Cardiac fibroblast (primary cell): Measurements from ENCODE around the gene CEACAM1.
A peak's percentile ranks its signal among the peaks of the same experiment; 100 is the strongest.
"Not testable (repeated sequence)": the region's sequence is repeated elsewhere in the genome, so short reads cannot be mapped to it uniquely, and the experiment has no call there.

ENCODE experiments used
- DNase-seq, 2 donors: peaks; one replicate each; pipeline versions ENCODE4 v3.0.0 to v3.0.0-alpha.2; 2010; ENCODE audit warnings: low read depth in 2 of 2
- H3K4me3 ChIP-seq, 2 donors: replicated peaks in 1 of 2; 1 replicate in 1 of 2; 2 replicates in 1 of 2; pipeline ENCODE4 v1.5.1; 2011; ENCODE audit warnings: low read depth in 2 of 2, low read length in 2 of 2, mild to moderate bottlenecking in 2 of 2, moderate library complexity in 1 of 2
- CTCF ChIP-seq: IDR thresholded peaks from one replicate; pipeline ENCODE4 v1.5.1; 2011; ENCODE audit warnings: low read depth, mild to moderate bottlenecking, low read length, inconsistent platforms

Gene CEACAM1

GRCh38 chr19:42567567-42567966, 39.3 kb upstream of the CEACAM1 start:
- no peak overlapping the region for H3K4me3 ChIP-seq
- TF ChIP-seq CTCF, result no peak
- no peak for DNase-seq

- DNase-seq, result peak; percentile 55
- TF ChIP-seq CTCF, result peak; percentile 75
- no peak overlapping the region for H3K4me3 ChIP-seq
Observed at GRCh38 chr19:42563352-42564210, 35.3 kb upstream of the CEACAM1 start.

GRCh38 chr19:42561512-42561911, 33.2 kb upstream of the CEACAM1 start:
- TF ChIP-seq CTCF, result no peak
- DNase-seq, result no peak
- no peak overlapping the region for H3K4me3 ChIP-seq

GRCh38 chr19:42560731-42561130, 32.5 kb upstream of the CEACAM1 start:
- H3K4me3 ChIP-seq, result no peak overlapping the region
- TF ChIP-seq CTCF, result no peak
- no peak for DNase-seq

GRCh38 chr19:42558450-42559150, 30.3 kb upstream of the CEACAM1 start:
- no peak overlapping the region for H3K4me3 ChIP-seq
- DNase-seq, result no peak
- no peak for TF ChIP-seq CTCF

- not testable (repeated sequence) for DNase-seq, H3K4me3 ChIP-seq
Observed at GRCh38 chr19:42557386-42557871, 29.1 kb upstream of the CEACAM1 start.

GRCh38 chr19:42555801-42556200, 27.5 kb upstream of the CEACAM1 start:
- DNase-seq, result no peak
- TF ChIP-seq CTCF, result no peak
- H3K4me3 ChIP-seq, result no peak overlapping the region
